Stomach (tissue), 9 donors: ENCODE results near the gene SLFNL1. TPM values are rescaled to one million over a fixed set of nuclear protein-coding genes. Genes with fewer than 3 reads are reported as not detected.

Experiments used
- DNase-seq, 2 donors: peaks; one replicate each; pipeline versions ENCODE4 v3.0.0 to v3.0.0-alpha.2; 2013 to 2019
- H3K27ac ChIP-seq, 5 donors: fragments of 200-600 bp in 4 of 5; sonication (generic) in 4 of 5; one replicate each; pipeline ENCODE4 v1.5.1; 2013 to 2019; ENCODE audit warnings: mild to moderate bottlenecking in 1 of 5, moderate library complexity in 1 of 5
- H3K27me3 ChIP-seq, 3 donors: fragments of 200-600 bp; sonication (generic); one replicate each; pipeline ENCODE4 v1.5.1; 2017 to 2019; ENCODE audit warnings: mixed run types in 1 of 3
- H3K36me3 ChIP-seq, 4 donors: fragments of 200-600 bp; sonication (generic); 1 replicate in 3 of 4; 2 replicates in 1 of 4; pipeline ENCODE4 v1.5.1; 2016 to 2019
- H3K4me1 ChIP-seq, 4 donors: fragments of 200-600 bp; sonication (generic); one replicate each; pipeline ENCODE4 v1.5.1; 2016 to 2019
- H3K4me3 ChIP-seq, 4 donors: fragments of 200-600 bp; sonication (generic) in 3 of 4; one replicate each; pipeline ENCODE4 v1.5.1; 2016 to 2019; ENCODE audit warnings: mild to moderate bottlenecking in 1 of 4
- H3K9me3 ChIP-seq, 4 donors: fragments of 200-600 bp; sonication (generic); one replicate each; pipeline ENCODE4 v1.5.1; 2016 to 2019
- EP300 ChIP-seq: sonication (generic); formaldehyde crosslinking; IDR thresholded peaks from one replicate; pipeline ENCODE4 v1.6.1; 2017; ENCODE audit warnings: antibody characterized with exemption
- POLR2A ChIP-seq, 4 donors: fragments of 450-650 bp; IDR thresholded peaks; one replicate each; pipeline ENCODE4 v1.6.1; 2016; ENCODE audit warnings: antibody characterized with exemption in 4 of 4, control low read depth in 2 of 4, mild to moderate bottlenecking in 1 of 4, moderate library complexity in 1 of 4
- POLR2AphosphoS5 ChIP-seq, 3 donors: sonication (generic); formaldehyde crosslinking; IDR thresholded peaks; one replicate each; pipeline ENCODE4 v1.6.1; 2016; ENCODE audit warnings: antibody characterized with exemption in 3 of 3
- WGBS, 5 donors: extraction: QIAGEN DNeasy Blood & Tissue Kit in 3 of 5; methylation state at CpG; one replicate each; pipeline versions ENCODE4 v1.1.5 to v1.1.7; 2013 to 2018; 5-methylcytosine and 5-hydroxymethylcytosine counted together
- intact Hi-C: fragments of 100-400 bp; cut with DNase I; formaldehyde crosslinking; loops from one replicate; pipeline ENCODE4 v1.15.1; 2023; ENCODE audit warnings: low total_unique reads
- polyA plus RNA-seq, 3 donors: library from polyadenylated mRNA; stranded (reverse); fragments of 200-250 nt; gene quantifications; one replicate each; pipeline ENCODE4 v1.2.3, GENCODE V29; 2013
- total RNA-seq, 5 donors: library from RNA; depleted of rRNA; stranded (reverse); fragments of >200 nt; gene quantifications; one replicate each; pipeline versions ENCODE4 v1.1.0 to v1.2.3, GENCODE V29; 2014 to 2016
- TF ChIP-seq, protein P1 (sequence below), 7 experiments: fragments of 450-650 bp in 4 of 7; fragments of 200-600 bp in 3 of 7; sonication (generic) in 3 of 7; IDR thresholded peaks; one replicate each; pipeline ENCODE4 v1.5.1; 2016 to 2019; ENCODE audit warnings: antibody characterized with exemption in 7 of 7, control low read depth in 2 of 7, mild to moderate bottlenecking in 1 of 7
- donor health status: healthy with polysubstance abuse.
- donor health status: Bipolar disorder and iron deficiency.
- donor health status: healthy.

The SLFNL1 gene
- total and polyA plus RNA-seq, 8 donors: 0.25 to 10.5 (median 0.73) TPM; not detected in 3

DNA sequence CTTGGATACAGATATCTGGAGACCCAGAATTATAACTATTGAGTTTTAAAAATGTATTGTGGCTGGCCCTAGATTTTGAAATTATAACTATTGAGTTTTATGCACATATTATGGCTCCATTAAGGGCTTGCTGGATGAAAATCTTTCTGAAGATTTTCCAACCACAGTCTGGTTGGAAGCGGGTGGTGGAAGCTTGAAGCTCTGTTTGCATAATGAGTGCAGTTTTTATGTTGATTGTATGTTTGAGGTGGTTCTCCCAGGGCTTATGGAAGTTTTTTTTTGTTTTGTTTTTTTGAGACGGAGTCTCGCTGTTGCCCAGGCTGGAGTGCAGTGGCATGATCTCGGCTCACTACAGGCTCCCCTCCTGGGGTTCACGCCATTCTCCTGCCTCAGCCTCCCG is 52.1 kb downstream of the SLFNL1 start:
- Histone ChIP-seq H3K4me3 (no peak overlapping the region), H3K9me3 (no peaks in the 10 kb centered on the region), H3K36me3 (no peaks in the 10 kb centered on the region), H3K27ac (no peak overlapping the region), H3K4me1 (peaks cover 0 to 13% (median 4%) of the 10 kb centered on the region in 4 donors), H3K27me3 (no peaks in the 10 kb centered on the region)
- WGBS, 5 donors: 78 to 91% (median 82%) methylated on average over 6 of the region's 6 CpGs
- TF ChIP-seq, protein P1, sequence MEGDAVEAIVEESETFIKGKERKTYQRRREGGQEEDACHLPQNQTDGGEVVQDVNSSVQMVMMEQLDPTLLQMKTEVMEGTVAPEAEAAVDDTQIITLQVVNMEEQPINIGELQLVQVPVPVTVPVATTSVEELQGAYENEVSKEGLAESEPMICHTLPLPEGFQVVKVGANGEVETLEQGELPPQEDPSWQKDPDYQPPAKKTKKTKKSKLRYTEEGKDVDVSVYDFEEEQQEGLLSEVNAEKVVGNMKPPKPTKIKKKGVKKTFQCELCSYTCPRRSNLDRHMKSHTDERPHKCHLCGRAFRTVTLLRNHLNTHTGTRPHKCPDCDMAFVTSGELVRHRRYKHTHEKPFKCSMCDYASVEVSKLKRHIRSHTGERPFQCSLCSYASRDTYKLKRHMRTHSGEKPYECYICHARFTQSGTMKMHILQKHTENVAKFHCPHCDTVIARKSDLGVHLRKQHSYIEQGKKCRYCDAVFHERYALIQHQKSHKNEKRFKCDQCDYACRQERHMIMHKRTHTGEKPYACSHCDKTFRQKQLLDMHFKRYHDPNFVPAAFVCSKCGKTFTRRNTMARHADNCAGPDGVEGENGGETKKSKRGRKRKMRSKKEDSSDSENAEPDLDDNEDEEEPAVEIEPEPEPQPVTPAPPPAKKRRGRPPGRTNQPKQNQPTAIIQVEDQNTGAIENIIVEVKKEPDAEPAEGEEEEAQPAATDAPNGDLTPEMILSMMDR (IDR thresholded peaks at IDR 0.05): no peak
- TF ChIP-seq POLR2A (IDR thresholded peaks at IDR 0.05): no peak
- TF ChIP-seq EP300: no peak
- no peak for TF ChIP-seq POLR2AphosphoS5 (IDR thresholded peaks at IDR 0.05)
- intact Hi-C loops: no loop called here
- no peak for DNase-seq

DNA sequence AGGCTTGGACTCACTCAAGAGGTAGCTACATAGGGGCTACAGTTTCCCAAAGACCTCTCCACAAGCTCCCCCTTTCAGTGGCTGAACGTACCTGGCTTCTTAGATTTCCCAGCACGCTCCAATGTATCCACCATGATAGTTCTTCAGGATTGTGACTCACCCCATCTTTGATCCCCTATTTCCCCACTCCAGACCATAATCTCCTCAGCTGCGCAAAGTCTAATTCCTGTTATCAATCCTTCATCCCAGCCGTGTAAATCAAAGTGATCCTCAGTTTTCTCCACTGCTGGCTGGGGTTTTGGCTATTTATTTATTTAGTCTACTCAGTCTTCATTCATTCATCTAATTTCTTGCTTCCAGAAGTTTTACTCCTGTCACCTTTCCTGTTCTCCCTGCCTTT is 55.1 kb downstream of the SLFNL1 start:
- Histone ChIP-seq H3K9me3 (no peaks in the 10 kb centered on the region), H3K4me3 (no peak overlapping the region), H3K27ac (no peak overlapping the region), H3K27me3 (no peaks in the 10 kb centered on the region), H3K36me3 (no peaks in the 10 kb centered on the region), H3K4me1 (peaks cover 0 to 13% (median 4%) of the 10 kb centered on the region in 4 donors)
- WGBS, 5 donors: 59 to 82% (median 78%) methylated on average over 4 of the region's 4 CpGs
- no peak for TF ChIP-seq POLR2A (IDR thresholded peaks at IDR 0.05)
- TF ChIP-seq, protein P1 (IDR thresholded peaks at IDR 0.05): no peak
- no peak for TF ChIP-seq EP300
- TF ChIP-seq POLR2AphosphoS5 (IDR thresholded peaks at IDR 0.05): no peak
- intact Hi-C loops: no loop called here
- no peak for DNase-seq

Other genes with a start within 250 kb of the SLFNL1 start
- gene KCNQ4, start 237.9 kb downstream of the SLFNL1 start, total RNA-seq: 1 to 10 TPM in 2 of 5 donors, under 1 TPM in 2, not detected in 1; 0.55 to 7.6 (median 2.5) TPM
- 1 to 10 TPM in 1 of 3 donors, under 1 TPM in 2; 0.31 to 2.2 (median 0.56) TPM for gene KCNQ4, start 237.9 kb downstream of the SLFNL1 start, polyA plus RNA-seq
- 100 to 1,000 TPM in 1 of 5 donors, 10 to 100 TPM in 3, 1 to 10 TPM in 1; 2.6 to 152 (median 38.4) TPM for gene CITED4, start 159.4 kb downstream of the SLFNL1 start, total RNA-seq
- 10 to 100 TPM in 2 of 3 donors, 1 to 10 TPM in 1; 8.6 to 22.5 (median 13.5) TPM for gene CITED4, start 159.4 kb downstream of the SLFNL1 start, polyA plus RNA-seq
- 10 to 100 TPM; 14.0 to 45.5 (median 32.7) TPM for gene CTPS1, start 42.0 kb downstream of the SLFNL1 start, total RNA-seq
- gene CTPS1, start 42.0 kb downstream of the SLFNL1 start, polyA plus RNA-seq: 1 to 10 TPM; 6.4 to 9.8 (median 8.1) TPM
- 10 to 100 TPM; 35.1 to 84.6 (median 38.5) TPM for gene SCMH1, start 220.6 kb upstream of the SLFNL1 start, total RNA-seq
- gene SCMH1, start 220.6 kb upstream of the SLFNL1 start, polyA plus RNA-seq: 10 to 100 TPM; 22.6 to 25.7 (median 25.2) TPM